Osteocyte (in vitro differentiated cells): ENCODE data around the gene NOG. TPM values are rescaled to one million over a fixed set of nuclear protein-coding genes. Genes with fewer than 3 reads are reported as not detected.

Experiments used
- DNase-seq: peaks from one replicate; pipeline ENCODE4 v3.0.0; 2021; ENCODE audit warnings: mixed read lengths; ENCODE audit not compliant: unreplicated experiment; ENCODE audit errors: extremely low spot score
- H3K27ac Mint-ChIP-seq: one replicate; pipeline ENCODE4 v1.8.0; 2021; ENCODE audit warnings: mild to moderate bottlenecking, mixed read lengths; ENCODE audit not compliant: unreplicated experiment
- H3K27me3 Mint-ChIP-seq: one replicate; pipeline ENCODE4 v1.8.0; 2021; ENCODE audit warnings: mixed read lengths; ENCODE audit not compliant: unreplicated experiment
- H3K36me3 Mint-ChIP-seq: one replicate; pipeline ENCODE4 v1.8.0; 2021; ENCODE audit warnings: mixed read lengths; ENCODE audit not compliant: unreplicated experiment
- H3K4me1 Mint-ChIP-seq: one replicate; pipeline ENCODE4 v1.8.0; 2021; ENCODE audit warnings: mixed read lengths; ENCODE audit not compliant: unreplicated experiment
- H3K4me3 Mint-ChIP-seq: one replicate; pipeline ENCODE4 v1.8.0; 2021; ENCODE audit warnings: mild to moderate bottlenecking, moderate library complexity, mixed read lengths; ENCODE audit not compliant: unreplicated experiment
- H3K9me3 Mint-ChIP-seq: one replicate; pipeline ENCODE4 v1.8.0; 2021; ENCODE audit warnings: mixed read lengths; ENCODE audit not compliant: unreplicated experiment
- total RNA-seq: library from RNA; stranded (reverse); gene quantifications from 2 replicates; pipeline ENCODE4 v1.2.1, GENCODE V29; 2021
- TF ChIP-seq, protein P1 (sequence below): fragments of 200-600 bp; sonication (generic); IDR thresholded peaks from 2 replicates; pipeline ENCODE4 v1.5.0; 2021; ENCODE audit warnings: antibody characterized with exemption, mild to moderate bottlenecking, moderate library complexity

Gene NOG
- total RNA-seq, 1 donor from 2014 or later: not detected

DNA sequence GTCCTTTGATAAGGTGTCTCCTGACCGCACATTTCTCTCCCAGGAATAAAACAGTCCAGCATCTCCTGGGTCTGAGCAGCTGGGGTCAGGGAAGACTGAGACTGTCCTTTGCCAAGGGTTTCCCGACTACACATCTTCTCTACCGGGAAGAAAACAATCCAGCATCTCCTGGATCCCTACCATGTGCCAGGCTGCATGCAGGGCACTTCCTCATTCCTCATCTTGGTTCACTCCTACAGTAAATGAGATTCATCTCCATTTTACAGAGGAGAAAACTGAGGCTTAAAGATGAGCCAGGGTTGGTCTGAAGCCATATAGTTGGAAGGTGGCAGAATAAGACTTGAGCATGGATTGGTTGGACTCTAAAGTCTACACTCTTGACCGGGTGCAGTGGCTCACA lies 36.7 kb downstream of the NOG start:
- no peaks in the 10 kb centered on the region for H3K27me3 Mint-ChIP-seq
- H3K4me1 Mint-ChIP-seq: no peaks in the 10 kb centered on the region
- no peak for DNase-seq
- no peaks in the 10 kb centered on the region for H3K9me3 Mint-ChIP-seq
- no peak overlapping the region for H3K27ac Mint-ChIP-seq
- TF ChIP-seq, protein P1, sequence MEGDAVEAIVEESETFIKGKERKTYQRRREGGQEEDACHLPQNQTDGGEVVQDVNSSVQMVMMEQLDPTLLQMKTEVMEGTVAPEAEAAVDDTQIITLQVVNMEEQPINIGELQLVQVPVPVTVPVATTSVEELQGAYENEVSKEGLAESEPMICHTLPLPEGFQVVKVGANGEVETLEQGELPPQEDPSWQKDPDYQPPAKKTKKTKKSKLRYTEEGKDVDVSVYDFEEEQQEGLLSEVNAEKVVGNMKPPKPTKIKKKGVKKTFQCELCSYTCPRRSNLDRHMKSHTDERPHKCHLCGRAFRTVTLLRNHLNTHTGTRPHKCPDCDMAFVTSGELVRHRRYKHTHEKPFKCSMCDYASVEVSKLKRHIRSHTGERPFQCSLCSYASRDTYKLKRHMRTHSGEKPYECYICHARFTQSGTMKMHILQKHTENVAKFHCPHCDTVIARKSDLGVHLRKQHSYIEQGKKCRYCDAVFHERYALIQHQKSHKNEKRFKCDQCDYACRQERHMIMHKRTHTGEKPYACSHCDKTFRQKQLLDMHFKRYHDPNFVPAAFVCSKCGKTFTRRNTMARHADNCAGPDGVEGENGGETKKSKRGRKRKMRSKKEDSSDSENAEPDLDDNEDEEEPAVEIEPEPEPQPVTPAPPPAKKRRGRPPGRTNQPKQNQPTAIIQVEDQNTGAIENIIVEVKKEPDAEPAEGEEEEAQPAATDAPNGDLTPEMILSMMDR: no peak
- H3K4me3 Mint-ChIP-seq: no peak overlapping the region
- H3K36me3 Mint-ChIP-seq: no peaks in the 10 kb centered on the region

DNA sequence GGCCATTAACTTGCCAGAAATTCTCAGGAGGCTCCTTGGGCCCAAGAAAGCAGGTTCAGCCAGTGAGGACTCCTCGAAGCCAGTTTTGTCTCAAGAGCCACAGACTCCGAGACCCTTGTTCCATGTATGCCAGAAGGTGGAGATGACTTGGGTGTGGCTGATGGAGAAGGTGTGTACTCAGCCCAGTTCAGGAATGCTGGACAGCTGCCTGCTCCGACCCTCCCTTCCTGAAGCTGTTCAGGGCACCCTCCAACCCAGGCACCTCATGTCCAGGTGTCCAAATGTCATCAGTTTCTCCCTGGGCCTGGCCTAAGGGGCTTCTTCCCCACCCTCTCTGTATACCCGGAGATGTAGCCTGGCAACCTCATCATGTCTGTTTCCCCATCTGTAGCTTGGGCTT lies 40.2 kb downstream of the NOG start:
- peaks cover 3% of the 10 kb centered on the region for H3K27me3 Mint-ChIP-seq
- no peaks in the 10 kb centered on the region for H3K4me1 Mint-ChIP-seq
- TF ChIP-seq, protein P1: no peak
- no peak overlapping the region for H3K4me3 Mint-ChIP-seq
- H3K27ac Mint-ChIP-seq: no peak overlapping the region
- H3K36me3 Mint-ChIP-seq: no peaks in the 10 kb centered on the region
- no peak for DNase-seq
- H3K9me3 Mint-ChIP-seq: no peaks in the 10 kb centered on the region

DNA sequence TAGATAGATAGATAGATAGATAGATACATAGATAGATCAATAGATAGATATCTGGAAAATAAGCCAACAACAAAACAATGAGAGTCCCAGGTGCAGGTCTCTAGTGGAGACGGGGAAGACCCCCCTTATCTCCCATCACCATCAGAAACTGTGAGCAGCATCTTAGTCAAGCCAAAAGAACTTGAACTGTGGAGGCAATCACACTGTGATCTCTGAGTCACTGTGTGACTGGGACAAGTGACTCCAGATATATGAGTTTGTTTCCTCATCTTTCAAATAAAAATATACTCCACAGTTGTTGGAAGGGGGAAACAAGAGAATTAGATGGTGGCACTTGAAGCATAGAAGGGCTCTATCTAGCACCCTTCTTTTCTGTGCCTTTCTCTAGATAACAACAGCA lies 42.1 kb downstream of the NOG start:
- no peak overlapping the region for H3K4me3 Mint-ChIP-seq
- DNase-seq: no peak
- no peaks in the 10 kb centered on the region for H3K9me3 Mint-ChIP-seq
- no peaks in the 10 kb centered on the region for H3K4me1 Mint-ChIP-seq
- H3K36me3 Mint-ChIP-seq: no peaks in the 10 kb centered on the region
- TF ChIP-seq, protein P1: no peak
- H3K27me3 Mint-ChIP-seq: peaks cover 4% of the 10 kb centered on the region
- H3K27ac Mint-ChIP-seq: no peak overlapping the region

DNA sequence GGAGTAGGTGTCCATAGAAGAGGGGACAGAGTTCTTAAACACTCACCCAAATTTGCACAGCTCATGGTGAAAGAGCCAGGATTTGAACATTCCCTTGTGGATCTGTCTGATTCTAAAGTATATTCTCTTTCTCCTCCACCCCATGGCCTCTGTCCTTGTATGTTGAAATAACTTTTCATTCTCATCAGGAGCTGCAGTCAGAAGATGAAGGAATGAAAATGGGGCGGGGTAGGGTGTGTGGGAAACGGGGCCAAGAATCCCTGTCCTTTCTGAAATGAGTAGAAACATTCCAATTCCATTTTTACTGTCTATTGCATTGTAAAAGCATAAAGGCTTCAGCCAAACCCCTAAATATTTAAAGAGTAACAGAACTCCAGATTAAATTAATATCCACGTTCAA lies 42.8 kb downstream of the NOG start:
- Mint-ChIP-seq H3K4me3 (no peak overlapping the region), H3K9me3 (no peaks in the 10 kb centered on the region), H3K27ac (no peak overlapping the region), H3K36me3 (no peaks in the 10 kb centered on the region), H3K27me3 (peaks cover 4% of the 10 kb centered on the region), H3K4me1 (no peaks in the 10 kb centered on the region)
- TF ChIP-seq, protein P1: no peak
- no peak for DNase-seq

DNA sequence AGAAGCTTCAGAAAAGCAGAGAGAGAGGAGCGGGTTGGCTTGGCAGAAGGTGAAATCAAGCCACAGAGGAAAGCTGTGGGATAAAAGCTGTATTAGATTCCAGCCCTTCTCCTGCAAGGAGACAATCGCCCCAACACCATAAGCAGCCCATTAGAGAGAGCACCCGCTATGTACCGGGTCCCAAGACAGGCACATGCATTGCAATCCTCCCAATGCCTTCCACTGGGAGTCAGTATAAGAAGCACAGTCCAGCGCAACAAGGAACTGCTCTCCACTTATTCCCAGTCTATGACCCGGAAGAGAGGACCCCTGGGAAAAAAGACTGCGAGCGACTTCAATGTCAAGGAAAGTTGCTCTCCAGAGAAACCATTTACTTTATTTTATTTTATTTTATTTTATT lies 43.8 kb downstream of the NOG start:
- TF ChIP-seq, protein P1: no peak
- H3K27ac Mint-ChIP-seq: no peak overlapping the region
- H3K4me3 Mint-ChIP-seq: no peak overlapping the region
- DNase-seq: no peak
- no peaks in the 10 kb centered on the region for H3K4me1 Mint-ChIP-seq
- H3K27me3 Mint-ChIP-seq: peaks cover 6% of the 10 kb centered on the region
- no peaks in the 10 kb centered on the region for H3K36me3 Mint-ChIP-seq
- no peaks in the 10 kb centered on the region for H3K9me3 Mint-ChIP-seq
